Measurements from ENCODE around the gene ZFR2.
"Not testable (repeated sequence)": the region's sequence is repeated elsewhere in the genome, so short reads cannot be mapped to it uniquely, and the experiment has no call there.

ZFR2 gene

GRCh38 chr19:3868770-3869456, at the start of gene ZFR2:
Gene ZFR2, minus strand, starts transcription at chr19:3869038. Its CDS starts 21 bp downstream, at chr19:3869017.
- no peak for DNase-seq

DNA sequence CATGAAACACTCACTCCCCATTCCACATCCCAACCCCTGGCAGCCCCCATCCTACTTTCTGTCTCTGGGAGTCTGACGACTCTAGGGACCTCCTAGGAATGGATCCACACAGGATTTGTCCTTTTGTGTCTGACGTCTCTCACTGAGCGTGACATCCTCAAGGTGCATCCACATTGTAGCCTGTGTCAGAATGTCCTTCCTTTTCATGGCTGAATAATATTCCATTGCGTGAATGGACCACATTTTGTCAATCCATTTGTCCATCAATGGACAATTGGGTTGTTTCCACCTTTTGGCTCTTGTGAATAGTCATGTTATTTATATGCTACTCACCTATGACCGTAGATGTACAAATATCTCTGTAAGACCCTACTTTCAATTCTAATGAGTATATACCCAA, 47.2 kb upstream of the ZFR2 start:
- no peak for DNase-seq

DNA sequence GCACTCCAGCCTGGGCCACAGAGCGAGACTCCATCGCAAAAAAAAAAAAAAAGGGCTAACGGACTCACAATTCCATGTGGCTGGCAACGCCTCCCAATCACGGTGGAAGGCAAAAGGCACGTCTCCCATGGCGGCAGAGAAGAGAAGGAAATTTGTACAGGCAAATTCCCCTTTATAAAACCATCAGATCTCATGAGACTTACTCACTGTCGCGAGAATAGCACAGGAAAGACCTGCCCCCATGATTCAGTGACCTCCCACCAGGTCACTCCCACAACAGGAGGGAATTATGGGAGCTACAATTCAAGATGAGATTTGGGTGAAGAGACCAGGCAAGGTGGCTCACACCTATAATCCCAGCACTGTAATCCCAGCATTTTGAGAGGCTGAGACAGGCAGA, 45.4 kb upstream of the ZFR2 start:
- DNase-seq, result no peak

DNA sequence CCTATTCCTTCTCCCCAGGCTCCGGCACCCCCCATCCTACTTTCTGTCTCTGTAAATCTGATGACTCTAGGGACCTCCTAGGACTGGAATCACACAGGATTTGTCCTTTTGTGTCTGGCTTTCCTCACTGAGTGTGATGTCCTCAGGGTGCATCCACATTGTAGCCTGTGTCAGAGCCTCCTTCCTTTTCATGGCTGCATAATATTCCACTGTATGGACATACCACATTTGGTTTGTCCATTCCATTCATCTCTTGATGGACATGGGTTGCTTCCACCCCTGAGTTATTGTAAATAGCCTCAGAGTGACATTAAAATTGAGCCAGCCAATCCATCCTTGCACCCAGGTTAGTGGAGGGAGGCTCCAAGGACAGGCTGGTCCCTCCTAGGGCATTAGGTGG, 41.3 kb upstream of the ZFR2 start:
- no peak for DNase-seq

GRCh38 chr19:3908266-3909054, 39.6 kb upstream of the ZFR2 start:
- DNase-seq, result no peak

GRCh38 chr19:3907626-3908265, 38.9 kb upstream of the ZFR2 start:
- DNase-seq, result no peak

DNA sequence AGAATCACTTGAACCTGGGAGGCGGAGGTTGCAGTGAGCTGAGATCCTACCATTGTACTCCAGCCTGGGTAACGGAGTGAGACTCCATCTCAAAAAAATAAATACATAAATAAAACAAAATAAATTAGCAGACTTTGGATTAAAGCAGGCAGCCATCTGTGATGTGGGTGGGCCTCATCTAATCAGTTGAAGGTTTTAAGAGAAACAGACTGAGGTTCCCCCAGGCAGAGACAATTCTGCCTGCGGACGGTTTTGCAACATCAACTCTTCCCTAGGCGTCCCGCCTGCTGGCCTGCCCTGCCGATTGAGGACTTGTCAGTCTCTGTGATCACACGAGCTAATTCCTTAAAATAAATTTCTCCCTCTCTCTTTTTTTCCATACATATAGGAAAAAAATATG, 35.4 kb upstream of the ZFR2 start:
- no peak for DNase-seq

DNA sequence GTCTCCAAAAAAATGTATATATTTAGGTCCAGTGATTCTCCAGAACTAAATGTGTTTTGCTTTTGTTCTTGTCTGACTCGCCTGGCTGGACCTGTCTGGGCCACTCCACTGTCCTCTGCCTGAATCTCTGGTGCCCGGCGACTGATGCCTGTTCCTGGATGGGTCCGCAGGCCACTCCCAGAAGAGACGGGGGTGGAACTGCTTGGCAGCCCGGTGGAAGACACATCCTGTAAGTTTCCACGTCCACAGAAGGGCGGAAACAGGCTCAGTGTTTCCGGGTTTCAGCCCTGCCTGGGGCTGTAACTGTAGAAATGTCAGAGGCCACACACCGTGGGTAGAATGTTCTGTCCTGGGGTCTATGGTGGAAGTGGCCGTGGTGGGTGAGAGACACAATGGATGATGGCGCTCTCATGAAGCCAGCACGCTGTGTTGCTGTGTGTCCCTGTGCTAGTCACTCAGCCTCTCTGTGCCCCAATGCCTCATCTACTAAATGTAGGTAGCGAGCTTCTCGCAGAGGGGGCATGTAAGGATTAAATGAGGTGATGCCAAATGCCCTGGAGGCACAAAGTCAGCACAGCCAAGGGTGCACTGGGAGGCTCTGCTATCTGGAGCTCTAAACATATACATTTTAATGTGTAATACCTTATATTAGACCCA, 33.6 kb upstream of the ZFR2 start:
- DNase-seq, result no peak

DNA sequence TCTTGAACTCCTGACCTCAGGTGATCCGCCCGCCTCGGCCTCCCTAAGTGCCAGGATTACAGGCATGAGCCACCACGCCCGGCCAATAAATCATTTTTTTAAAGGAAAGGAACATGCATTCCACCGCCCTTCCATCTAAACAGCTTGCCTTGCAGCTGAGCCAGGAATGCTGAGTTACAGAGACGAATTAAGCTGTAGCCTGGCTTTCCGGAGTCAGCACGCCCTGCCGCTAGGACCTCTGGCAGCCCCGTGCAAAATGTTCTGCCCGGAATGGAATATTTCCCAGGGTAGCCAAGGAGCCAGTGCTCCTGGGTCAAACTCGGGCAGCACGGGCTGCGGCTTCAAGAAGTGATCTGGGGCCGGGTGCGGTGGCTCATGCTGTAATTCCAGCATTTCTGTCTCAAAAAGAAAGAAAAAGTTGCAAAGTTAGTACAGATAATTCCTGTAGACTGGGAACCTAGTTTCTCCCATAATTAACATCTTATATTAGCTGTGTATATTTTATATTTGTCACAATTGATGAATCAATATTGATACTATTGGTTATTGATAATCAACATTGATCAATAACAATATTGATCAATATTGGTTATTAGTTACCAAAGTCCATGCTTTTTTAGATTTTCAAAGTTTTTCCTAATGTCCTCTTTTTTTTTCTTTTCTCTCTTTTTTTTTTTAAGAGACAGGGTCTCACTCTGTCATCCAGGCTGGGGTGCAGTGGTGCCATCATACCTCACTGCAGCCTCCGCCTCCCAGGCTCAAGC, 30.9 kb upstream of the ZFR2 start:
- DNase-seq, result no peak

DNA sequence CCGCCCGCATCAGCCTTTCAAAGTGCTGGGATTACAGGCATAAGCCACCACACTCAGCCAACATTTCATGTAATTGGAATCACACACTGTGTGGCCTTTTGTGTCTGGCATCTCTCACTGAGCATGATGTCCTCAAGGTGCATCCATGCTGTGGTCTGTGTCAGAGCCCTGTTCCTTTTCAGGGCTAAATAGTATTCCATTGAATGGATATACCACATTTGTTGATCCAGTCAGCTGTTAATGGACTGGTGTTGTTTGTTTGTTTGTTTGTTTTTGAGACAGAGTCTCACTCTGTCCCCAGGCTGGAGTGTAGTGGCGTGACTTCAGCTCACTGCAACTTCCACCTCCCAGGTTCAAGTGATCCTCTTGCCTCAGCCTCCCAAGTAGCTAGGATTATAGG, 29.6 kb upstream of the ZFR2 start:
- DNase-seq, result no peak

DNA sequence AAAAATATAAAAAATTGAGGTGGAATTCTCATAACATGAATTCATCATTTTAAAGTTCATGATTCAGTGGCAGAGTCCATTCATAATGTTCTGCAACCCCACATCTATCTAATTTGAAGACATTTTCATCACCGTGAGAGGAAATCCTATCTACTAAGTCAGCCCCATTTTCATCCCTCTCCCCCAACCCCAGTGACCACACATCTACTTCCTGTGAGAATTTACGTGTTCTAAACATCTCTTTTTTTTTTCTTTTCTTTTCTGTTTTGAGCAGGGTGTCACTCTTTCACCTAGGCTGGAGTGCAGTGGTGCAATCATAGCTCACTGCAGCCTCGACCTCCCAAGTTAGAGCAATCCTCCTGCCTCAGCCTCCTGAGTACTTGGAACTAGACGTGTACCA, 29.1 kb upstream of the ZFR2 start:
- DNase-seq, result no peak

GRCh38 chr19:3895788-3896187, 26.9 kb upstream of the ZFR2 start:
- no peak for DNase-seq

- not testable (repeated sequence) for DNase-seq
Observed at GRCh38 chr19:3894959-3895358, 26.1 kb upstream of the ZFR2 start.

DNA sequence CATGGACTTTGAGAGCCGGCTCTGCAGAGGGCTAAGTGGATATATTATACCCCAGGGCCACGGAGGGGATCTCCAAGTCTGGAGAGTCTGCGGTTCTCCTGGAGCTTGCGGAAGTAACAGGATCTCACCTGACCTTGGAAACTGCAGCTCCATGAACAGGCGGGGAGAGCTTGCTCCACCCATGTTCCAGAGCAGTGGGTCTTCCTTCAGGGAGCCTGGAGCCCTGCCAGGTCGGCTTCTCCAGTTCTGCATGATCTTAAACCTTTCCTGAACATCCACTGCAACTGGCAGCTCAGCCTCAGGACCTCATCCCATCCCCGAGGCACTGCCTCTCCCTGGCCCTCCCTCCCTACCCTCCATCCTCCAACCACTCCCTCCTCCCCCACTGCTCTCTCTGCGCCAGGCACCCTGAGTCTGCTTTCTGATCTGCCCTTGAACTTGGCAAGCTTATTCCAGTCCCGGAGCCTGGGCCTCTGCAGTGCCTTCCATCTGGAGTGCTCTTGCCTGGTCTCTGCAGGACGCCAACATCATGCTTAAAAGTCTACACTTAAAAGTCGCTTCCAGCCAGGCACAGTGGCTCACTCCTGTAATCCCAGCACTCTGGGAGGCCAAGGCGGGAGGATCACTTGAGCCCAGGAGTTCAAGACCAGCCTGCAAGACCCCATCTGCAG, 24.8 kb upstream of the ZFR2 start:
- DNase-seq, result no peak

DNA sequence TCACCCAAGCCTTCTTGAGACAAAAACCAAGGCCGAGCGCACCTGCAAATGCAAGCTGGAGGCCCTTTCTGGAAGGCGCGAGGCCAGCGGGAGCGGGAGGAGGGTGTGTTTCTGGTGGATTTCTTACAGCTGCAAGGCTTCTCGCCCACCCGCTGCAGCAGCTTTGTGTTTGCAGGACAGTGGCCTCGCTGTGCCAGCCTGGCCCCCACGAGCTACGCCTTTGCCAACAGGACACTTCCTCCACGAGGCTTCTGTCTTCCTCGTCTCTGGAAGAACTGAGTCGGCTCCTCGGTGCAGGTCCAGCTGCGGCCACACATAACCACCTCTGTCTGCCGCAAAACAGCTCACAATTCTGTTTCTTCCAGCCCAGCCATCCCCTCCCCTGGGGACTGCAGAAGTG, 21.8 kb upstream of the ZFR2 start:
- no peak for DNase-seq

GRCh38 chr19:3882041-3882384, 13.2 kb upstream of the ZFR2 start:
- DNase-seq, result no peak

DNA sequence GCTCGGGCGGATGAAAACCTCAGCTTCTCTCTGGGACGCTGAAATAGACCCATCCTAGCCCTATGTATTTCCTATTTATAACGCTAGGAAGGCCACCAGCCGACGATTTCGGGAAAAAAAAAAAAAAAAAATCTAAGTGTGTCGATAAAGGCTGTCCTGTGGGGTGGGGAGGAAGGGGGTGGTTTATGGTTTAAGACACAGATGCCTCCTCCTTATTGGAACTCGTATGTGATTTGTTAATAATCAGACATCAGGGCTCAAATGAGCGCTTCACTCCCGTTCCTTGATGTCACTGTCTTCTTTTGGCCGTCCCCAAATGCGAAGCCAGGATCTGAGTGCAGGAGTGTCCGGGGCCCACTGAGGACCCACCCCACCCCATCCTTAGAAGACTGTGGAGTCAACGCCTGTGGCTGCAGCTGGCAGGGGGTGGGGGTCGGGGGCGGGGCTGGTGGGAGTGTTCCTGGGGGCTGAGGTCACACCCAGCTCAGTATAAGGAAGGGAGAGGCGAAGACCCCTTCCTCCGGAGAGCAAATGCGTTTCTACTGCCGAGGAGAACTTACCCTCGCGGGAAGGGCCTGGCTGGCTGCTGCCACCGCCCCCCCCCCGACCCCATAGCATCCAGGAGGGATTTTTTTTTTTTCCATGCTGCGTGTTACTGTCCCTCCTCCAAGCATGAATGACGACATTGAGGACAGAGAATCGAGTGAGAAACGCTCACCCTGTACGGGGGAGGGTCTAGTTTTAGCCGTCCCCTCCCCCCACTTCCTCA, 12.6 kb upstream of the ZFR2 start:
- no peak for DNase-seq

DNA sequence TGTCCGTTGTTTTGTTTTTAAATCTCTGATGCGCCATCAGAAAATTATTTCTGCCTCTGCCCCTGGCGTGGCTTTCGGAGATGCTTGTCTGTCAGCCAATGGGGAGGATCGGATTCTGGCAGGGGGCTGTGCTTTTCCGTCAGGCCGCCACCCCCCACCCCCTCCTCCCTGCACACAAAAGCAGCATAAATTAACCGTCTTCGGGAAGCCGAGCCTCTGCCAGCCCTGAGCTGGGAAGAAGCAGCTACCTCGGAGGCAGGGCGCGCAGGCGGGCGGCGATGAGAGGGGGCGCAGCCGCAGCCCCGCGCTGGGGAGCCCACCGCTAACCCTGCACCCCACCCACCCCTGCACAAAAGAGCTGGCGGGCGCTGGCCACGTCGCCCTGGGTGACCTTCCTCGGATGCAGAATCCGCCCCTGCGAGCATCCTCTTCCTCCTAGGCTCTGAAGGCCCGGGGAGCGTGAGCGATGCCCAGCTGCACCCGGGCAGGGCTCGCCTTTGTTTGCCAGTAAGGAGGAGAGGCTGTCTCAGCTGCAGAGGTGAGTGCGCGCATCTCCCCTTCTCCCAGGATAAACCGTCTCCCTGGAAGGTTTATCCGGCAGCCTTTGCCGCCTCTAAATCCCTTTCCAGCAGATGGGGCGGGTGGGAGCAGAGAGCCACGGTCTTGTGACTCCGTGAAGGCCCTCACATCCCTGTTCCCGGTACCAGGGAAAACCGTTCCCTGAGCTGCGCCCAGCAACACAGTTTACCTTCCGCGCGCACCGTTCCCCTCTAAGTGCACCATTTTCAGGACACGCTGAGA, 11.8 kb upstream of the ZFR2 start, which contains the start of gene ATCAY:
Gene ATCAY, plus strand, starts transcription at position 215 of the 801 bp plus-strand sequence. CDS start 5,083 bp downstream, outside the sequence.
- peak; percentile 60 for DNase-seq

GRCh38 chr19:3879656-3880055, 10.8 kb upstream of the ZFR2 start:
- no peak for DNase-seq

GRCh38 chr19:3874695-3875094, 5.9 kb upstream of the ZFR2 start:
- DNase-seq, result not testable (repeated sequence)
